Measurements from ENCODE around the gene GAPDHS. TPM values are rescaled to one million over a fixed set of nuclear protein-coding genes. Genes with fewer than 3 reads are reported as not detected.

The GAPDHS gene
- total RNA-seq, 4 donors from 2014 or later: not detected

DNA sequence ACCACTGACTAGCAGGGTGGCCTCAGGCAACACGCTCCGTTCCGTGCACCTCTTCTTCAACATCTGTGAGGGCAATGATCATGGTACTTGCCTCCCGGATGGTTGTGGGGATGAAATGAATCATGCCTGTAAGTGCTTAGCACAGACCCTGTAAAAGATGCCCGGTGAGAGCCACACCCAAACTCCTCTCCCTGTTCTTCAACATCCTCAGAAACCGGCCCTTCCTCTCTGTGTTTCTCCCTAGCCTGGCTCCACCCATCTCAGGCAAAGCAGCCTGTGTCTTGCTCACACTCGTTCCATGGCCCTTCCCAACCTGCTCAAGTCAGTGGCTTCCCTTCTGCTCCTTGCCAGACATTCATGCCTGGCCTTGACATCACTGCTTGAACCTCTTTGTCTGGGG is 14.0 kb upstream of the GAPDHS start:
- Histone ChIP-seq H3K36me3 (no peaks in the 10 kb centered on the region), H3K9me3 (no peaks in the 10 kb centered on the region), H3K27ac (no peak overlapping the region), H3K27me3 (peaks cover 53% of the 10 kb centered on the region), H3K4me3 (no peak overlapping the region), H3K4me1 (no peaks in the 10 kb centered on the region)
- ATAC-seq: no peak
- WGBS, 2 donors (ENCODE audit: low coverage in 1 of 2): 50 to 57% methylated on average over 1 to 7 of the region's 7 CpGs
- TF ChIP-seq, protein P1, sequence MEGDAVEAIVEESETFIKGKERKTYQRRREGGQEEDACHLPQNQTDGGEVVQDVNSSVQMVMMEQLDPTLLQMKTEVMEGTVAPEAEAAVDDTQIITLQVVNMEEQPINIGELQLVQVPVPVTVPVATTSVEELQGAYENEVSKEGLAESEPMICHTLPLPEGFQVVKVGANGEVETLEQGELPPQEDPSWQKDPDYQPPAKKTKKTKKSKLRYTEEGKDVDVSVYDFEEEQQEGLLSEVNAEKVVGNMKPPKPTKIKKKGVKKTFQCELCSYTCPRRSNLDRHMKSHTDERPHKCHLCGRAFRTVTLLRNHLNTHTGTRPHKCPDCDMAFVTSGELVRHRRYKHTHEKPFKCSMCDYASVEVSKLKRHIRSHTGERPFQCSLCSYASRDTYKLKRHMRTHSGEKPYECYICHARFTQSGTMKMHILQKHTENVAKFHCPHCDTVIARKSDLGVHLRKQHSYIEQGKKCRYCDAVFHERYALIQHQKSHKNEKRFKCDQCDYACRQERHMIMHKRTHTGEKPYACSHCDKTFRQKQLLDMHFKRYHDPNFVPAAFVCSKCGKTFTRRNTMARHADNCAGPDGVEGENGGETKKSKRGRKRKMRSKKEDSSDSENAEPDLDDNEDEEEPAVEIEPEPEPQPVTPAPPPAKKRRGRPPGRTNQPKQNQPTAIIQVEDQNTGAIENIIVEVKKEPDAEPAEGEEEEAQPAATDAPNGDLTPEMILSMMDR (IDR thresholded peaks at IDR 0.05): no peak
- TF ChIP-seq POLR2AphosphoS5 (IDR thresholded peaks at IDR 0.05): no peak
- no peak for TF ChIP-seq POLR2A (IDR thresholded peaks at IDR 0.05)
- no peak for TF ChIP-seq EP300 (IDR thresholded peaks at IDR 0.05)

DNA sequence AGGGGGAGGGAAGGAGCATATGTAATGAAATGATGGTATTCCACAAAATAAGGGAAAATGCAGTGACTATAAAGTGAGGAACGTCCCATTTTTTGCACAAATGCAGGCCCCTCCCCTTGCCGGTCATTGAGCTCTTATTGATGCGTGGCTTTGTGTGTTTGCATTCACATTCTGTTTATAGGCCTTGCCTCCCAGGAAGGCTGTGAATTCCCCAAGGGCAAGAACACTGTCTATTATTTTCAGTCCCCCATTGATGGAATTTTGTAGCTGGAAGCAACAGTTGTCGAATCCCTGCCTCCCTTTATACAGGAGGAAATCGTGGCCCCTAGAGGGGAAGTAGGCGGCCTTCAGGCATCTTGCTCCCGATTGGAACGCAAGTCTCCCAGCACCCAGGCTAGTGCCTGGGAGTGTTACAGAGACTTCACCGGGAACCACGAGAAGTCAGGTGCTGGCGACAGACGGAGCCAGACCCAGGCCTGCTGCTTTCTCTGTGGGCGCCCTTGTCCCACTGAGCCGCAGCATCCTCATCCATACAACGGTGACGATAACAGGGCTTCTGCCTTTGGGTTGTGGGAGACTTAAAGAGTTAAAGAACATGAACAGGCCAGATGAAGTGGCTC is 12.0 kb upstream of the GAPDHS start:
- Histone ChIP-seq H3K27ac (no peak overlapping the region), H3K27me3 (peaks cover 59% of the 10 kb centered on the region), H3K4me3 (no peak overlapping the region), H3K9me3 (no peaks in the 10 kb centered on the region), H3K4me1 (no peaks in the 10 kb centered on the region), H3K36me3 (no peaks in the 10 kb centered on the region)
- no peak for ATAC-seq
- WGBS, 2 donors (ENCODE audit: low coverage in 1 of 2): 26 to 55% methylated on average over 4 to 5 of the region's 16 CpGs
- TF ChIP-seq, protein P1 (IDR thresholded peaks at IDR 0.05): no peak
- TF ChIP-seq EP300 (IDR thresholded peaks at IDR 0.05) (no peak), POLR2A (IDR thresholded peaks at IDR 0.05) (no peak), POLR2AphosphoS5 (IDR thresholded peaks at IDR 0.05) (no peak)

DNA sequence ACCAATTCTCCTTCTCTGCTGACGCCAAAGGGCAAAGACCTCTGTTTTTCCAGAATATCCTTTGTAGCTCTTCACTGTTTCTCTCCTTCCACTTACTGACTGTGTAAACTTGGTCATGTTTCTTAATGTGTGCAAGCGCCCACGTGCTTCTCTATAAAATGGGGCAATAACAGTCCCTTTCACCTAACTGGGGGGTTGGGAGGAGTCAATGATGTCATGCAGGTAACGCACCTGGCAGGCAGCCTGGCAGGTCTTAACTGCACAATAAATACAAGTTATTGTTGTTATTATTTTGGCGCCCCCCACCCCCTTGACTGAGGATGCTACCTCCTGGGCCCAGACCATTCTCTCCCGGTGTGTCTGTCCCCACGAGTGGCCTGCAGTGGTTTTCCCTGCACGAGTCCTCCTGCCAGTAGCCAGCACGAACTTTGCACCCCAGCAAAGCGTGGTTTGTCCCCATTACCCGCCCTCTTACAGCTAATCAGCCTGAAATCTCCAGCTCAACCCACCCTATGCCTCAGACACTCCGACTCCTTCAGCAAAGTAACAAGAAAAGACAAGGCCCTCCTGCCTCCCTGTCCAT is 10.4 kb upstream of the GAPDHS start:
- Histone ChIP-seq H3K27me3 (peaks cover 71% of the 10 kb centered on the region), H3K4me3 (no peak overlapping the region), H3K36me3 (no peaks in the 10 kb centered on the region), H3K9me3 (no peaks in the 10 kb centered on the region), H3K27ac (no peak overlapping the region), H3K4me1 (no peaks in the 10 kb centered on the region)
- no peak for TF ChIP-seq POLR2A (IDR thresholded peaks at IDR 0.05)
- TF ChIP-seq, protein P1 (IDR thresholded peaks at IDR 0.05): no peak
- TF ChIP-seq EP300 (IDR thresholded peaks at IDR 0.05): no peak
- no peak for TF ChIP-seq POLR2AphosphoS5 (IDR thresholded peaks at IDR 0.05)
- no peak for ATAC-seq
- 78 to 79% methylated on average over 3 to 10 of the region's 12 CpGs for WGBS, 2 donors (ENCODE audit: low coverage in 1 of 2)

DNA sequence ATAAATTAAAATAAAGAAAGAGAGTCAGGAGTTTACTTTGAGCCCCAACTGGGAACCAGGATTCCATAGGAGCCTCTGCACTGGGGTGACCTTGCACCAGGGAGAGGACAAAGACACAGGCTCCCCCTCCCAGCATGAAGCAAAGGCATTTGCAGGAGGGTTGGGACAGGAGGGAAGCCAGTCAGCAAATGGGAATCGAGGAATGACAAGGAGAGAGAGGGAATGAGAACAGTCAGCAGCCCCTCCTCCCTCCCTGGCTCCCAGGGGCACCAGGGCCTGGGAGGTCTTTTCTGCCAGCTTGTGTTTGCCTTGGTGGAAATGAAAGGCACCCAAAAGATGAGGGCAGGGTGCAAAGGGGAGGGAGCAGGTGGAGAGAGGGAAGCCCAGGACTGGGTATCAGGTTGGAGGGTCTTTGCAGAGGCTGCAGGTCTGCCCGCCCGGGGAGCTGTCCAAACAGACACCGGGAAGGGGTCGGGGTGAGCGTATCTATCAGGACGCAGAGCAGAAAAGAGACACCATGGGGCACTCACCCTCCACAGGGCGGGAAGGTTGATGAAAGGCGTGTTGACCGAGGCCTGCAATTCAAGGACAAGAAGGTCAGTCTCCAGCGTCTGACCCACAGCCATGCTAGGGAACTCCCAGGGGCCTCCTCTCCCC is 8.9 kb upstream of the GAPDHS start:
- no peak overlapping the region for H3K4me3 ChIP-seq
- 0% methylated on average over 1 of the region's 11 CpGs; no CpG with 5 or more reads in 1 of the 2 donors for WGBS, 2 donors (ENCODE audit: low coverage in 1 of 2)
- TF ChIP-seq, protein P1 (IDR thresholded peaks at IDR 0.05): no peak
- no peaks in the 10 kb centered on the region for H3K9me3 ChIP-seq
- no peak overlapping the region for H3K27ac ChIP-seq
- ATAC-seq: no peak
- H3K36me3 ChIP-seq: no peaks in the 10 kb centered on the region
- no peaks in the 10 kb centered on the region for H3K4me1 ChIP-seq
- peaks cover 78% of the 10 kb centered on the region for H3K27me3 ChIP-seq

DNA sequence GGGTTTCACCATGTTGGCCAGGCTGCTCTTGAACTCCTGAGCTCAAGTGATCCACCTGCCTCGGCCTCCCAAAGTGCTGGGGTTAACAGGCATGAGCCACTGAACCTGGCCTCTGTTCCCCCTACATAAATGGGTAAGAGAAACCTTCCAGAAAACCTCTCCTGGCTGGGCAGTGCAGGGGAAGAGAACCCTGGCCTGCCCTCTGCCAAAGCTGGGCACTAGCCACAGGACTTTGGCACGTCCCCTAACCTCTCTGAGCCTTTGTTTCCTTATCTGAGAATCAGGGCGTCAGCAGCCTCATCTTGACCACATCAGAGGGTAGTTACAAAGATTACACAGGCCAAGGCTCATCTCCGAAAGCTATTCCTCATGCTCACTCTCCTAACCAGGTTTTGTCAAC is 7.4 kb upstream of the GAPDHS start:
- Histone ChIP-seq H3K36me3 (no peaks in the 10 kb centered on the region), H3K27ac (no peak overlapping the region), H3K27me3 (peaks cover 82% of the 10 kb centered on the region), H3K4me3 (no peak overlapping the region), H3K4me1 (no peaks in the 10 kb centered on the region), H3K9me3 (no peaks in the 10 kb centered on the region)
- no peak for ATAC-seq
- 80% methylated on average over 1 of the region's 4 CpGs; no CpG with 5 or more reads in 1 of the 2 donors for WGBS, 2 donors (ENCODE audit: low coverage in 1 of 2)
- no peak for TF ChIP-seq POLR2AphosphoS5 (IDR thresholded peaks at IDR 0.05)
- TF ChIP-seq, protein P1 (IDR thresholded peaks at IDR 0.05): no peak
- no peak for TF ChIP-seq EP300 (IDR thresholded peaks at IDR 0.05)
- no peak for TF ChIP-seq POLR2A (IDR thresholded peaks at IDR 0.05)

All from gastroesophageal sphincter (tissue), 4 donors.